ENCODE measurements around the gene VSIR.

DNA sequence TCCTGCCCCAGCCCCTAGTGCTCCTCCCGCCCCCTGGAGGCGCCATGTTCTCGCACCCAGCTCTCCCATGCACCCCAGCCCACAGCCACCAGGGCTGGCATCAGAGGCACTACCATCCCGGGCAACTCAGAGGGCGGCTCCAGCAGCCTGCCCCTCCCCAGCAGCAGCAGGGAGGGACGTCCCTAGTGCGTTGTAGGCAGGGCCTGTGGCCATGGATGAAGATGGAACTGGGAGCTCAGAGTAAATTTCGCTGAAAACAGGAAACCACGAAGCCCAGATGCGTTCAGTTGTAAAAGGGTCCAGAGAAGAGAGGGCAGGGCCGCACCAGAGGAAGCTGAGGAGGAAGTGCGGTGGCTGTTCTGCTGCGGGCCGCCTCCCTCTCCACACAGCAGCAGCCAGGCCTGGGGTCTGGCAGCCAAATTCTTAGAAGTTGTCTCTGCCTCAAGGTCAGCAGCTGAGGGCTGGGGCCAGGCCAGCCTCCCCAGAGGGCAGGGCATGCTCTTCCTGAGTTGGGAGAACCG lies 24.6 kb downstream of the VSIR start:
- TF ChIP-seq, protein P1, sequence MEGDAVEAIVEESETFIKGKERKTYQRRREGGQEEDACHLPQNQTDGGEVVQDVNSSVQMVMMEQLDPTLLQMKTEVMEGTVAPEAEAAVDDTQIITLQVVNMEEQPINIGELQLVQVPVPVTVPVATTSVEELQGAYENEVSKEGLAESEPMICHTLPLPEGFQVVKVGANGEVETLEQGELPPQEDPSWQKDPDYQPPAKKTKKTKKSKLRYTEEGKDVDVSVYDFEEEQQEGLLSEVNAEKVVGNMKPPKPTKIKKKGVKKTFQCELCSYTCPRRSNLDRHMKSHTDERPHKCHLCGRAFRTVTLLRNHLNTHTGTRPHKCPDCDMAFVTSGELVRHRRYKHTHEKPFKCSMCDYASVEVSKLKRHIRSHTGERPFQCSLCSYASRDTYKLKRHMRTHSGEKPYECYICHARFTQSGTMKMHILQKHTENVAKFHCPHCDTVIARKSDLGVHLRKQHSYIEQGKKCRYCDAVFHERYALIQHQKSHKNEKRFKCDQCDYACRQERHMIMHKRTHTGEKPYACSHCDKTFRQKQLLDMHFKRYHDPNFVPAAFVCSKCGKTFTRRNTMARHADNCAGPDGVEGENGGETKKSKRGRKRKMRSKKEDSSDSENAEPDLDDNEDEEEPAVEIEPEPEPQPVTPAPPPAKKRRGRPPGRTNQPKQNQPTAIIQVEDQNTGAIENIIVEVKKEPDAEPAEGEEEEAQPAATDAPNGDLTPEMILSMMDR (conservative IDR thresholded peaks at IDR 0.05): no peak
- no peak for TF ChIP-seq EZH2 (IDR thresholded peaks at IDR 0.05; ENCODE audit: low read depth)

Data from PC-9 (cell line).